ENCODE results near the gene ELP4.

ELP4 gene

DNA sequence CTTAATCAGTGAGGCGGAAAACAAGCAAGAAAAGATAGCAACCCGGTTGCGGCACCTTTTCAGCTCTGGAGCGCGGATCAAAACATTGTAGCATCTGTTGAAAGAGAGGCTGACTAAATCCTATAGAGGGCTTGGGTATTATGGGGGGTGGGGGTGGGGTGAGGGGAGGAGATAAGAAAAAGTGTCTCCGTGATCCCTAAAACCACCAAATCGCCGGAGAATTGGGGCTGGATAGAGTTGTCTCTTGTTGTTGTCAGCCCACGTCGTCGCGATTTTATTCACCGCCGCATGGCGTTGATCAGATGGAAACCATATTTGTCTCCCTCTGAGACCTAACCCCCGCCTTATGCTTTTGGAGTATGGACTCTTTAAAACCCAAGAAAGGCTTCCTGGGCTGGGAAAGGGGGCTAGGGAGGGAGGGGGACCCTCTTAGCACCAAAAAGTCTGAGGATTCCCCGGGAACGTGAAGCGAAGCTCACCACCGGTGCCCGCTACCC lies 288.5 kb downstream of the ELP4 start:
- Histone ChIP-seq H3K4me1 (ENCODE audit: control insufficient read depth in 1 of 2, insufficient read depth in 1 of 2, low read depth in 1 of 2, low read length in 1 of 2) (no peaks in the 10 kb centered on the region), H3K9me3 (no peaks in the 10 kb centered on the region), H3K27me3 (peaks cover 100% of the 10 kb centered on the region), H3K36me3 (no peaks in the 10 kb centered on the region), H3K4me3 (ENCODE audit: low read depth in 1 of 2, low read length in 1 of 2) (no peak overlapping the region), H3K27ac (no peak overlapping the region)
- TF ChIP-seq, protein P1, sequence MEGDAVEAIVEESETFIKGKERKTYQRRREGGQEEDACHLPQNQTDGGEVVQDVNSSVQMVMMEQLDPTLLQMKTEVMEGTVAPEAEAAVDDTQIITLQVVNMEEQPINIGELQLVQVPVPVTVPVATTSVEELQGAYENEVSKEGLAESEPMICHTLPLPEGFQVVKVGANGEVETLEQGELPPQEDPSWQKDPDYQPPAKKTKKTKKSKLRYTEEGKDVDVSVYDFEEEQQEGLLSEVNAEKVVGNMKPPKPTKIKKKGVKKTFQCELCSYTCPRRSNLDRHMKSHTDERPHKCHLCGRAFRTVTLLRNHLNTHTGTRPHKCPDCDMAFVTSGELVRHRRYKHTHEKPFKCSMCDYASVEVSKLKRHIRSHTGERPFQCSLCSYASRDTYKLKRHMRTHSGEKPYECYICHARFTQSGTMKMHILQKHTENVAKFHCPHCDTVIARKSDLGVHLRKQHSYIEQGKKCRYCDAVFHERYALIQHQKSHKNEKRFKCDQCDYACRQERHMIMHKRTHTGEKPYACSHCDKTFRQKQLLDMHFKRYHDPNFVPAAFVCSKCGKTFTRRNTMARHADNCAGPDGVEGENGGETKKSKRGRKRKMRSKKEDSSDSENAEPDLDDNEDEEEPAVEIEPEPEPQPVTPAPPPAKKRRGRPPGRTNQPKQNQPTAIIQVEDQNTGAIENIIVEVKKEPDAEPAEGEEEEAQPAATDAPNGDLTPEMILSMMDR (IDR thresholded peaks at IDR 0.05) = no peak

DNA sequence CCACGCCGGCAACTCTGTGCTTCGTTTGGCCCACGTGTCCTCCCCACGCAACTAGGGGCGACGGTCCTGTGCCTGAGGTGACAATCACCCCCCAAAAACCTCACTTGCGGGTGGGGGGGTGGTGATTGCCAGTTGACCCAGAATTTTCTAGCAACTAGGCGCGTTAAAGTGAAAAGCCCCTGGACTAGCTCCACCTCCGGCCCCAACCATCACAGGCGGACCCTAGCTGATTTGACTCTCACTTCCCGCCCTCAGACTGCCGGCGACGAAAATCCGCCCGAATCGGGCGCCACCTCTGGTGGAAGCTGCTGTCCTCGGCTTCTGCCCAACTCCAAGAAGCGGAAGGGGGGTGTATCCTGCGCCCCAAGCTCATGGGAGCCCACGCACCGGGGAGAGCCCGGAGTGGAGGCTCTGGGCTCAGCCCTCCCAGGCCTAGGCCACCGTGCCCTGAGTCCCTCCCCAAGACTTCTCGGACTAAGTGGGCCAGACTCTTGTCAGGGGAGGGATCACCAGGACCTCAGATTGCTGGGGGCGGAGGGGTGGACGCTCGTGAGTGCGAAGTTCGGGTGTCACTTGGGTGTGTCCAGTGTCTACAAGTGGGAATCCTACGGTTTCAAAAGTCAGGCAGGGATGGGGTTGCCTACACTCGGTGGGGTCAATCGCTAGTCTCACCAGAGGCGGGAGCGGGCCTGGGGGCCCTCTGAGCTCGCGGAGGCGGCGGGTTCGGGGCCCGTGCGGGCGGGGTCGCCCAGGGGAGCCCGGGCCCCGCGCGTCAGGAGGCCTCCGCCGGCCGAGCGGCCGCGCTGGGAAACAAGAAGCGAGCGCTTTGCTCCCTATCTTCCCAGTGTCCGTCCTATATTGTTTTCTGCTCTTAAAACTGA lies 289.2 kb downstream of the ELP4 start:
- Histone ChIP-seq H3K27me3 (peaks cover 100% of the 10 kb centered on the region), H3K4me1 (ENCODE audit: control insufficient read depth in 1 of 2, insufficient read depth in 1 of 2, low read depth in 1 of 2, low read length in 1 of 2) (no peaks in the 10 kb centered on the region), H3K4me3 (ENCODE audit: low read depth in 1 of 2, low read length in 1 of 2) (no peak overlapping the region), H3K9me3 (no peaks in the 10 kb centered on the region), H3K36me3 (no peaks in the 10 kb centered on the region), H3K27ac (no peak overlapping the region)
- TF ChIP-seq, protein P1 (IDR thresholded peaks at IDR 0.05) = no peak

DNA sequence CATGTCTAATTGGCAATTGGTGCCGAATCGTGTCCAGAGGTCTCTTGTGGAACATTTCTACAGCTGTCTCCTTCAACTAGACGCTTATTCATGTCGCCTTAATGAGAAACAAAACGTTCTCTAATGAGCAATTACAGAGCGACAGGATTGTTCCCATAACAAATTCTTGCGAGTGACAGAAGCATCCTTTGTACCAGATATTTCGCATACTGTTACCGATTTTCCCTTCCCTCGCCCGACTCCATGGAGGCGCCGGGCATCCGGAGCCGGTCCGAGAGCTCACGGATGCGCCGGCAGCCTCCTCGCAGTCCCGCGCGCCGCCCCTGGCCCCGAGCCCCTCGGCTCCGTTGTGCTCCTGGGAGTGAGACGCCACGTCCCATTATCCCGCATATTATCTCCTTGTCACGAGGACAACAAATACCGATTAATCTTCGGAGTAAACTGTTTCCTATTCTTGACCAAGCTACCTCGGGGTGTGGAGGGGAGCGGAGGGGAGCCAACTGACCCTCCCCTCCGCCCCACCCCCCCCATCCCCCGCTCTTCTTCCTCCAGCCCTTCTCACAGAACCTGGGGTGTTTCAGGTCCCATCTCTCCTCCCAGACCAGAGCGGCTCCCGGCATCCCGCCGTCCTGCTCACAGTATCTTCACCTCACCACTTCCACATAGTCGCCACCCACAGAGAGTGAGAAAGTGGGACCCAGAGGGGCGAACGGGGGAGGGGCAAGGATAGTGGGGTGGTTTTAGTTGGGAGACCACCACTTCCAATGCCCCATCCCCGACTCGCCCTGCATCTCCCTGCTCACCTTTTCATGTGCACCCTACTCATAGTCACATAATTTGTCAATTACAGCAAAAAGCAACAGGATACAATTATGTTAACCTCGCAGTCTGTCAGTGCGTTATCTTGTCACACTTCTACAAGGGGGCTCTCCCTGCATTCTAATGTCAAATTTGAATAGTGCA lies 290.1 kb downstream of the ELP4 start:
- Histone ChIP-seq H3K9me3 (no peaks in the 10 kb centered on the region), H3K36me3 (no peaks in the 10 kb centered on the region), H3K4me1 (ENCODE audit: control insufficient read depth in 1 of 2, insufficient read depth in 1 of 2, low read depth in 1 of 2, low read length in 1 of 2) (peaks cover 6 to 8% of the 10 kb centered on the region in 2 experiments), H3K27ac (no peak overlapping the region), H3K27me3 (peaks cover 100% of the 10 kb centered on the region), H3K4me3 (ENCODE audit: low read depth in 1 of 2, low read length in 1 of 2) (no peak overlapping the region)
- TF ChIP-seq, protein P1 (IDR thresholded peaks at IDR 0.05) = no peak

DNA sequence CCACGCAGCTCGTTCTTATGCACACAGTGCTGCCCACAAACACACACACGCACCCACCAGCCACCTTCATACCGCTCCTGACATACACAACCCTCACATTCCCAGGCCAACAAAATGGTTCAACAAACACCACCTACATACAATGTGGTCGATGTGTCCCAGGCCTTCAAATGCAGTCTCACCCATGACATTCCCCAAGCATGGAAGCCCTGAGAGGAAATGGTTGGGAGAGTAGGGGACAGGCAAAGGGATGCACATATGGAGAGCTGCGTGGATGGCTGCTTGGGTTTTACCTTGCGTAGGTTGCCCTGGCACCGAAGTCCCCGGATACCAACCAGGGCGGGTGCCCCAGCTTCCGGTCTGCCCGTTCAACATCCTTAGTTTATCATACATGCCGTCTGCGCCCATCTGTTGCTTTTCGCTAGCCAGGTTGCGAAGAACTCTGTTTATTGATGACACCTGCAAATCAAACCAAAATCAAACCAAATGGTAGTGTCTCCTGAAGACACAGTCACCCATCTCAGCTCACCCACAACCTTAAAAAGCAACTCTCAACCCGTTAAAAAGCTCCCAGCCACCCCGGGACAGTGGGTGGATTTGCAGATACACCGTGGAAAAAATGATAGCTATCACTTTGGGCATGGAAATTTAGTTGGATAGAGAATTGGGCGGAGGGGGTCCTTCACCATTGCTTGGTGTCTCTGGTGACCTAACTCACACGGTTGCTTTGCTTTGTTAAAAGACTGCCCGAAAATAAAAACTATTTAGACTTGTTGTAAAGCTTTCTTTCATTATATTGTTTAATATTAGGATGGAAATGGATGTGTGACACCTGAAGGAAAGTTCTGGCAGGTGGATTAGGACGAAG lies 291.1 kb downstream of the ELP4 start:
- no peak overlapping the region for H3K4me3 ChIP-seq (ENCODE audit: low read depth in 1 of 2, low read length in 1 of 2)
- H3K27me3 ChIP-seq = peaks cover 100% of the 10 kb centered on the region

More for the DNA sequence above, 291.1 kb downstream of the ELP4 start:
- TF ChIP-seq, protein P1 (IDR thresholded peaks at IDR 0.05) = no peak
- H3K4me1 ChIP-seq (ENCODE audit: control insufficient read depth in 1 of 2, insufficient read depth in 1 of 2, low read depth in 1 of 2, low read length in 1 of 2) = peaks cover 10 to 15% of the 10 kb centered on the region in 2 experiments
- no peaks in the 10 kb centered on the region for H3K9me3 ChIP-seq
- no peaks in the 10 kb centered on the region for H3K36me3 ChIP-seq
- H3K27ac ChIP-seq = no peak overlapping the region

All from neutrophil (primary cell).